SK-MEL-5 (cell line): ENCODE measurements around the gene FAM174C. TPM values are rescaled to one million over a fixed set of nuclear protein-coding genes. Genes with fewer than 3 reads are reported as not detected.

Experiments used
- DNase-seq: peaks from one replicate; pipeline ENCODE4 v3.0.0-alpha.2; 2016; ENCODE audit warnings: low read depth, low spot score
- in situ Hi-C: cut with HindIII; loops from 2 replicates; pipeline ENCODE4 v1.10.0; 2016; ENCODE audit warnings: low sequenced_read_pairs, high pct_unique_total_duplicates, low pct_unique_long_range_greater_than_20kb
- total RNA-seq: library from RNA; depleted of rRNA; stranded (reverse); fragments of >200 nt; shearing (Covaris generic); gene quantifications from 2 replicates; pipeline ENCODE4 v1.2.3, GENCODE V29; 2014

Gene FAM174C
- total RNA-seq, 1 experiment from 2014 or later, result 89.7 TPM

GRCh38 chr19:1257475-1258162 lies 17.7 kb upstream of the FAM174C start:
- no peak for DNase-seq
- in situ Hi-C loops, result no loop called here

DNA sequence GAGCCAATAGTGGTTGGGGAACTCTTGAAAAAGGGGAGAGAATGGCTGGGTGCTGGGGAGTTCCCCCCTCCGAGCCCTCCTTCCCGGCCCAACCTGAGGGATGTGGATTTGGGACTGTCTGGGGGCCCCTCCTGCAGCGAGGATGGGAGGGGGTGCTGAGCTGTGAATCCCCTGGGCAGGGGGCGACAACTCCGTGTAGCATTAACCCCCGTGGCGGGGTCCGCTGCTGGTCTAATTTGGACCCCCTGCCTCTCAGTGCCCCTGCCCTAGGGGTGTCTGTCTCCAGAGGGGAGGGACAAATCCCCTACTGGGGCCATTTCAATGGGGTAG lies 17.2 kb upstream of the FAM174C start:
- DNase-seq, result no peak
- in situ Hi-C loops, result no loop called here

DNA sequence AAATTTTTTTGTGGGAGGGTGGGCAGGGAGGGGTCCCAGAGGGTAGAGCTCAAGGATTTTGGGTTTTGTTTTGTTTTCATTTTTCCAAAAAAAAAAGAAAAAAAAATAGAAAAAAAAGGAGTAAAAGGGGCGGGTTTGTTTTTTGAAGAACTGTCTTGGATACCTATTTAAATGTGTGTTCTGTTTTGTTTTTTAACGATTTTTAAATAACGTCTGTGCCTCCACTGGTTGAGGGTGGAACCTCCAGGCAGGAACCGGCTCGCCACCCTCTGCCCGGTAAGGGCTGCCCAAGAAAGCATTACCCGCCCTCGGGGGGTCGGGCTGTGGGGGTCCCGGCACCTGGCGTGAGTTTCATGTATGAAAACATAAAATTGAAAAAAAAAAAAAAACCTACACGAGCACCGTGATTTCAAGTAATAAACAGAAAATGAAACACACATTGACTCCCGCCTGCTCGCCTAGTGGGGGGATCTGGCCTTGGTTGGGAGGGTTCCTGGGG lies 16.6 kb upstream of the FAM174C start:
- DNase-seq, result no peak
- in situ Hi-C loops, result no loop called here

DNA sequence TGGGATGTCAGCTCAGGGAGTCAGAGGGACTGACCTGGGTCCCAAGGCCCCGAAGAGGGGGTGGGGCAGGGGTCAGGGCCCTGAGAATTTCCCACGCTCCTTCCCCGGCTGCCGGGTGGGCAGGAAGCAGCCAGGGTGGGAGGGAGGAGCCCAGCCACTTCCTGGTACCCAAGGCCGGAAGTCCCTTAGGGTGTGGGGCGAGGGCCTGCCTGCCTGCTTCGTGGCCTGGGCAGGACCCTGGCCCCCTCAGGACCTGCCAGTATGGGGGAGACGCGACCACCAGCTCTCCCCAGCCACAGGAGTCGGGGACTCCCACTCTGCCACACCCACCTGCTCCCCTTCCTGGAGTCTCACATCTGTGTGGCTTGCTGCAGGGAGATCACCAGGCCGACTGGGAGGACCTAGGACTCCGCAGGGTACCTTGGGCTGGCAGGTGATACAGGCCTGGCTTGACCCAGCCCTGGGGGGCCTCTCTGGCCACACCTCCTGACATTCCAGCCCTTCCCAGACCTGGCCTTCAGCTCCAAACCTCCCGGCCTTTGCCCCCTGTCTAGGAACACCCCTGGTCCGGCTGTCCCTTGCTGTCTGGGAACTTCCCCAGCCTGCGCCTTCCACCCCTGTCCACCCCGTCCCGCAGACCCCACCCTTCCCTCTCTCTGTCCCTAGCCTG lies 16.0 kb upstream of the FAM174C start:
- in situ Hi-C loops, result no loop called here
- peak; percentile 56 for DNase-seq

- no peak for DNase-seq
- in situ Hi-C loops, result no loop called here
Observed at GRCh38 chr19:1259876-1260748, 15.2 kb upstream of the FAM174C start.

DNA sequence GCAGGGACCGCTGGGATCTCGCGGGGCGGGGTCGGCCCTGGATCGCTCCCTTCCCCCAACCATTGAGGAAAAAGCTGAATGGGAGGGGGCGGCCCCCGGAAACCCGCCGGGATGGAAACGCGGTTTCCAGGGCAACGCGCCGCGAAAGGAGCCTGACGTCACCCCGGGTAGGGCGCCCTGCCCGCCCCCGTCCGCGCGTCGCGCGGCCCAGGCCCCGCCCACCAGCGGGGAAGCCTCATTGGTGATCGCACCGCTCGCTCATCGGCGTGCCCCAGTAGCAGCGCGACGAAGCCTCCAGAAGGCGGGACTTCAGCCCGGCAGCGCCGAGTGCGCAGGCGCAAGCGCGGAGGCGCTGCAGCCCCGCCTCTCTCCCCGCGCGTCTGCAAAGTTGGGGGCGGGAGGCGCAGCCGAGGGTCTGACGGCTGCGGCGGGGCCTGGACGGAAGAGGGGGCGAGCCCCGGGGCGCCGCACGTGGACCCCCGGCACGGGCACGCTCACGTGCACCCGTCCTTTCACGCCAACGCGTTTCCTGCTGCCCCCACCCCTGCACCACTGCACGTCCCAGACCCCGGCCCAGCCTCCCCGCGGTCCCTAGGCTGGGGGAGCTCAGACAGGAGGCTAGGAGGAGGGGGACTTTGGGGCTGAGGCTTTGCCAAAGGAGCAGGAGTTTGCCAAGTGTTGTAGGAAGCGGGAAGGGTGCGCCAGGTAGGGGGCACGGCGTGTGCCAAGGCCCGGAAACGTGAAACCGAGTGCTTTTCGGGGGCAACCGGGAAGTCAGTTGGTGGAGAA lies 14.4 kb upstream of the FAM174C start:
- in situ Hi-C loops, result no loop called here
- DNase-seq, result peak; percentile 92

GRCh38 chr19:1261538-1261797 lies 13.9 kb upstream of the FAM174C start:
- in situ Hi-C loops, result no loop called here
- DNase-seq, result no peak

- DNase-seq, result no peak
Observed at GRCh38 chr19:1261798-1262622, 13.3 kb upstream of the FAM174C start.

GRCh38 chr19:1262623-1263123 lies 12.7 kb upstream of the FAM174C start:
- DNase-seq, result no peak
- in situ Hi-C loops, result no loop called here

More at GRCh38 chr19:1261798-1262622, 13.3 kb upstream of the FAM174C start:
- in situ Hi-C loops, result no loop called here

DNA sequence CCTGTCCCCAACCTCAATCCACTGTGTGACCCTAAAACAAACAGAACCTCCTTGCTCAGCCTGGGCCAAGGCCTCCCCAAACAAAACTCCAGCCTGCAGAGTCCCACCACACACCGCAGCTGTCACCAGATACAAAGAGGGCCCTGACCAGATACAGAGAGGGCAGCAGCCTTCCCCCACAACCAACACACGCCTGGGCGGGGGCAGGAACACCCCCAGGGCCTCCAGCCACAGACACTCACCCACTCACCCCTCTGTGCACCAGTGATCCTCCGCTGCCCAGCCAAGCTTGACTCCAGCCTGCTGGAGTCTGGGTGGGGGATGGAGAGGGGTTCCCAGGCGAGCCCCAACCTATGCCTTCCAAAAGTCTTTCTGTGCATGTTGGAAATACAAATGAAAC lies 12.1 kb upstream of the FAM174C start:
- DNase-seq, result no peak
- in situ Hi-C loops, result no loop called here

DNA sequence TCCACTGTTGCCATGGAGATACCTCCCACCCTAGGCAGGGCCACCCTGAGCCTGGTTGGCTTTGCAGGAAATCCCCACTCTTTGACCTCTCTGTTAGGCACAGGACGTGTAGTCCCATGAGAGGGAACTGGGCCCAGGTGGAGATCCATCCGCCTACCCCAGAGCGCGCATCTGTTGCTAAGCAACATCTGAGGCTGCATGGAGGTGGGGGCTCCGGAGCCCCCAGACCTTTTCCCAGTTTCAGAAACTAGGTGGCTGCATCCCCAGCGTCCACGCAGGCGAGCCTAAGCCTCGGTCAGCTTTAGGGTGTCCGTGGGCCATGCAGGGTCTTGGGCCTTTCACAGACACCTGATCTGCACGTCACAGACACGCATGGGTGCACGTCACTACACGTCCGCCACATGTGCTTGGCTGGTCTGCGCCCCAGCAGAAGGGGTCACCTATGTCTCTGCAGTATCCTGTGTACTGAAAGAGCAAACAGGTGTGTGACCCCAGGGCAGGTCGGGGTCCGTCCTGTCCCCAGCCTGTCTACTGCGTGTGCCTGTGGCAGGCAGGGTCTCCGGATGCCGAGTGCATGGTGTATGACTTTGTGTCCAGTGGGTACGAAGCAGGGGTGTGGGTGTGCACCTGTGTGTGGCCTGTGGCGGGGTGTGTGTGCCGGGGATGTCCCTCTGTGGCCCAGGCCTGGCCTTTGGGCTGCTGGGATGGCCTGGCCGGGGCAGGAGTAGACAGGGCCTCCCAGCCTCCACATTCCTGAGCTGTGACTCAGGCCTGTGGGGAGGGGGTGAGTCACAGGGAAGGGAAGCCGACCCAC lies 10.3 kb upstream of the FAM174C start:
- in situ Hi-C loops, result no loop called here
- no peak for DNase-seq

DNA sequence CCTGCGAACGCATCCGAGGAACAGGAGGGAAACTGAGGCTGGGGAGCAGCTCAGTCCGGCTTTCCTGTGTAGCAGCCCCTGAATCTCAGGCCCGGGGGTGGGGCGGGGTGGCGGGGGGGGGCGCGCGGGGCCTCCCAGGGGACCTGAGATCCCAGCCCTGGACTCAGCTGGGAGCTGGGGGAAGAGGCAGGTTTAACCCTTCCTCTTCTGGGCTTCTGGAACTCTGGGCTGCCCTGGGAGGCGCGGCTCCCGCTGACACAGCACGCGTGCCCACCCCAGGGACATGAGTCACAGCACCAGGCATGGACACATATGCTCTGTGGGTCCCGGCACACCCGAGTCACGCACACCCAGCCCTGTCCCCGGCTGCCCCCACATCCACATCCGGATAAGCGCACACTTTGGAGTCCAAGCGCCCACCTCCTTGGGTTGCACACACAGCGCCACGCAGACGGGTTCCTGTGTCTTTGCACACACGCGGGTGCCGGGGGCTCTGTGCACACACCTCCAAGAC lies 9.7 kb upstream of the FAM174C start:
- no peak for DNase-seq
- in situ Hi-C loops, result no loop called here

DNA sequence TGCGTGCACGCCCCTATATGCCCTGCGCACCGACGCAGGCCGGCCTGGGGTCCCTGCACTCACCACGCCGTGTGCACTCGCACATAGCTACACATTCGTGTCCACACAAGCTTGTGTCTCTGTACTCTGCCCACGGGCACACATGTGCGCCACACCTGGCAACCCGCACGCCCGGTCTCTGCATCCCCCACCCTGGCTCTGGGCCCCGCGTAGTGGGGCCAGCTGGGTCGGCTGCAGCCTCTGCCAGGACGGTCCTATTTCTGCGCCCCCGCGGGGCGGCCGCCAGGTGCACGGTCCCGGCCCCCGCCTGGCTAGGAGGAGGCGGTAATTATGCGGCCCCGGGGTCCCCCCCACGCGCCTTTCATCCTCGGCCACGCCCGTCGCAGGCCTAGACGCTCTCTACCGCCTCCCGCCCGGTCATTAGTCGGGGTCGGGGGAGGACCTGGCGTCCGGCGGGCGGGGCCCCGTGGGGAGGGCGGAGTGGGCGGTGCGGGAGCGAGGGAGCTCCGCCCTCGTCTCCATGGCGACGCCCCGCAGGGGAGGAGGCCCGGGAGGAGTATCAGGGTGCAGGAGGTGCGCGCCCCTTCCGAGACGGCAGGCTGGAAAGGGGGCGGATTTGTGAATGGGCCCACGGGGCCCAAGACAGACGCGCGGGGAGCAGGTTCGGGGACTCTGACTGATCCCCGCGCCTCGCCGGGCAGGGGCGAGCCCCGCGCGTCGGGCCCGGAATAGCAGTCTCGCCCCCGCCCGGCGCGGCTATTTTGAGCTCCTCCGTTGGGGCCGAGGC lies 9.0 kb upstream of the FAM174C start:
- in situ Hi-C loops, result no loop called here
- peak; percentile 74 for DNase-seq

DNA sequence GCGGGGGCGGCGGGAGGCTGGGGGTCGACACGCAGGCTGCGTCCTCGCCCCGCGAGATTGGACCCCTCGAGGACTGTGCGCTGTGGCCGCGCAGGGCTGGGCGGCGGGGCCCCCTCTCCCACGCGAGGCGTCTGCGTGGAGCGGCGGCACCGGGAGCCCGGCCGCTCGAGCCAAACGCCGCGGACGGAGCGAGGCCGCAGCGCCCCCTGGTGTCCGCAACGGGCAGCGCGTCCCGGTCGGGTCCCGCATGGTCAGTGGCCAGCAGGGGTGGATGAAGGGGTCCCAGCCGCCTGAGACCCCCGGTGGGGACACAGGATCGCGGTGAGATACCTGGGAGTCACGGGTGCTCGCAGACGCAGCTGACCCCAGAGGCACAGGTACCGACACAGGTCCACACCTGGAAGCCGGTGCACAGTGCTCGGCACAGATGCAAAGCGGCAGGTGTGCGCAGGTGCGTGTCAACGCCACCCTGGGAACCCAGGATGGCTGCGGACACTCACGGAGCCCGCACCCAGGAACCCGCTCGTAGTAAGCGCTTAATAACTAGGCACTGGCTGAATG lies 8.3 kb upstream of the FAM174C start:
- in situ Hi-C loops, result no loop called here
- DNase-seq, result peak; percentile 39
